Sigmoid colon (tissue), 4 donors: ENCODE data around the gene ART4.

Source experiments
- CTCF ChIP-seq, 4 experiments: fragments of 450-650 bp in 3 of 4; fragments of 200-600 bp in 1 of 4; IDR thresholded peaks; one replicate each; pipeline ENCODE4 v1.5.1; 2016 to 2019; ENCODE audit warnings: antibody characterized with exemption in 4 of 4, mild to moderate bottlenecking in 3 of 4, moderate library complexity in 2 of 4
- EP300 ChIP-seq, 4 donors: sonication (generic); formaldehyde crosslinking; IDR thresholded peaks; one replicate each; pipeline ENCODE4 v1.6.1; 2017; ENCODE audit warnings: antibody characterized with exemption in 4 of 4
- POLR2A ChIP-seq, 2 donors: fragments of 450-650 bp; IDR thresholded peaks; one replicate each; pipeline ENCODE4 v1.6.1; 2016; ENCODE audit warnings: antibody characterized with exemption in 2 of 2, mild to moderate bottlenecking in 2 of 2, moderate library complexity in 2 of 2

- TF ChIP-seq POLR2A (IDR thresholded peaks at IDR 0.05): no peak
- TF ChIP-seq CTCF (IDR thresholded peaks at IDR 0.05): no peak
- no peak for TF ChIP-seq EP300 (IDR thresholded peaks at IDR 0.05)
Measured at GRCh38 chr12:14824012-14824634, 19.2 kb downstream of the ART4 start.
